Activated naive CD8-positive, alpha-beta T cell treated with anti-CD3 and anti-CD28 coated beads for 36 hours (primary cell): ENCODE measurements around the gene CABP5. TPM values are rescaled to one million over a fixed set of nuclear protein-coding genes. Genes with fewer than 3 reads are reported as not detected.
A peak's percentile ranks its signal among the peaks of the same experiment; 100 is the strongest.

Source experiments
- DNase-seq: peaks from one replicate; pipeline ENCODE4 v3.0.0; 2021
- H3K27ac Mint-ChIP-seq: one replicate; pipeline ENCODE4 v1.8.0; 2022; ENCODE audit warnings: mild to moderate bottlenecking, moderate library complexity, mixed read lengths
- H3K27me3 Mint-ChIP-seq: one replicate; pipeline ENCODE4 v1.8.0; 2022; ENCODE audit warnings: mild to moderate bottlenecking, mixed read lengths
- H3K36me3 Mint-ChIP-seq: one replicate; pipeline ENCODE4 v1.8.0; 2021; ENCODE audit warnings: mild to moderate bottlenecking, mixed read lengths
- H3K4me1 Mint-ChIP-seq: one replicate; pipeline ENCODE4 v1.8.0; 2021; ENCODE audit warnings: mixed read lengths
- H3K4me3 Mint-ChIP-seq: one replicate; pipeline ENCODE4 v1.8.0; 2022; ENCODE audit warnings: mild to moderate bottlenecking, moderate library complexity, mixed read lengths
- H3K9me3 Mint-ChIP-seq: one replicate; pipeline ENCODE4 v1.8.0; 2022; ENCODE audit warnings: mixed read lengths
- total RNA-seq, 2 experiments: library from RNA; stranded (reverse); gene quantifications; one replicate each; pipeline ENCODE4 v1.2.3, GENCODE V29; 2021

Gene CABP5
- total RNA-seq, 2 experiments from 2014 or later, result not detected

DNA sequence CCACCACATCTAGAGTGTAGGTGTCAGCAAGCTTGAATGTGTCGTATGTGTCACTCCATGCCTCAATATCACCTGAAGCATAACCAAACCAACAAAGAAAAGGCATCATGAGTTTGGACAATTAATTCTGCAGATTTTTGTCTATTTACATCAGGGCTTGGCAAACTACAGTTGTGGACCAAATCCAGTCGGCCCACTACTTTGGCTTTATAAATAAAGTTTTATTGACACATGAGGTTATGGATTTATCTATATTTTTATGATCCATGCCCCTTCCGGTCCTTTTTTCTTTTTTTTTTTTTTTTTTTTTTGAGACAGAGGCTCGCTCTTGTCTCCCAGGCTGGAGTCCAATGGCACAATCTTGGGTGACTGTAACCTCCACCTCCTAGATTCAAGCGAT is 9.2 kb upstream of the CABP5 start:
- H3K36me3 Mint-ChIP-seq, result no peaks in the 10 kb centered on the region
- DNase-seq, result no peak

DNA sequence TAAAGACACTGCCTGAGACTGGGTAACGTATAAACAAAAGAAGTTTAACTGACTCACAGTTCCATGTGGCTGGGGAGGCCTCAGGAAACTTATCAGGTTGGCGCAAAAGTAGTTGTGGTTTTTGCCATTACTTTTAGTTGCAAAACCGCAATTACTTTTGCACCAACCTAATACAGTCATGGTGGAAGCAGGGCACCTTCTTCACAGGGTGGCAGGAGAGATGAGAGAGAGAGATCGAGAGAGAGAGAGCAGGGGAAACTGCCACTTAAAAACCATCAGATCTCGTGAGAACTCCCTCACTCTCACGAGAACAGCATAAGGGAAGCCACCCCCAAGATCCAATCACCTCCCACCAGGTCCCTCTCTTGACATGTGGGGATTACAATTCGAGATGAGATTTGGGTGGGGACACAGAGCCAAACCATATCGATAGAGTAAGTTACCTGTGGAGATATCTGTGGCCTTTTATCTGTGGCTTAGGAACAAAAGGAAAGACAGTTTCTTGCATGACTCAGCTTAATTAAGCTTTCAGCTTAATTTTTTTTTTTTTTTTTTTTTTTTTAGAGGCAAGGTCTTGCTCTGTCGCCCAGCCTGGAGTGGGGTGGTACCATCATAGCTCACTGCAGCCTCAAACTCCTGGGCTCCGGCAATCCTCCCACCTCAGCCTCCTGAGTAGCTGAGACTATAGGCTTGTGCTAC is 7.6 kb upstream of the CABP5 start:
- Mint-ChIP-seq H3K36me3 (no peaks in the 10 kb centered on the region), H3K9me3 (peaks cover 2% of the 10 kb centered on the region), H3K27ac (no peak overlapping the region), H3K4me3 (no peak overlapping the region), H3K4me1 (no peaks in the 10 kb centered on the region), H3K27me3 (peaks cover 5% of the 10 kb centered on the region)
- DNase-seq, result no peak

More for the DNA sequence above, 9.2 kb upstream of the CABP5 start:
- Mint-ChIP-seq H3K9me3 (peaks cover 2% of the 10 kb centered on the region), H3K4me3 (no peak overlapping the region), H3K4me1 (no peaks in the 10 kb centered on the region), H3K27me3 (no peaks in the 10 kb centered on the region), H3K27ac (no peak overlapping the region)

- Mint-ChIP-seq H3K27ac (no peak overlapping the region), H3K4me1 (no peaks in the 10 kb centered on the region), H3K27me3 (peaks cover 41% of the 10 kb centered on the region), H3K9me3 (no peaks in the 10 kb centered on the region), H3K36me3 (no peaks in the 10 kb centered on the region), H3K4me3 (no peak overlapping the region)
- no peak for DNase-seq
Observed at GRCh38 chr19:48044561-48044960, 682 bp upstream of the CABP5 start.

- Mint-ChIP-seq H3K9me3 (no peaks in the 10 kb centered on the region), H3K4me3 (no peak overlapping the region), H3K36me3 (no peaks in the 10 kb centered on the region), H3K4me1 (no peaks in the 10 kb centered on the region), H3K27ac (no peak overlapping the region), H3K27me3 (peaks cover 41% of the 10 kb centered on the region)
- DNase-seq, result no peak
Observed at GRCh38 chr19:48041877-48042580, 1.9 kb downstream of the CABP5 start.

- no peak overlapping the region for H3K27ac Mint-ChIP-seq
- no peak overlapping the region for H3K4me3 Mint-ChIP-seq
- peaks cover 10% of the 10 kb centered on the region for H3K9me3 Mint-ChIP-seq
Observed at GRCh38 chr19:48036765-48037164, 7.1 kb downstream of the CABP5 start.

GRCh38 chr19:48033604-48034003 is 10.3 kb downstream of the CABP5 start:
- peaks cover 30% of the 10 kb centered on the region for H3K27me3 Mint-ChIP-seq
- no peak overlapping the region for H3K4me3 Mint-ChIP-seq
- DNase-seq, result no peak
- H3K36me3 Mint-ChIP-seq, result no peaks in the 10 kb centered on the region
- H3K27ac Mint-ChIP-seq, result no peak overlapping the region
- no peaks in the 10 kb centered on the region for H3K4me1 Mint-ChIP-seq
- H3K9me3 Mint-ChIP-seq, result peaks cover 10% of the 10 kb centered on the region

More at GRCh38 chr19:48036765-48037164, 7.1 kb downstream of the CABP5 start:
- Mint-ChIP-seq H3K27me3 (peaks cover 46% of the 10 kb centered on the region), H3K4me1 (no peaks in the 10 kb centered on the region), H3K36me3 (no peaks in the 10 kb centered on the region)
- no peak for DNase-seq

- Mint-ChIP-seq H3K9me3 (no peaks in the 10 kb centered on the region), H3K27ac (no peak overlapping the region), H3K4me3 (no peak overlapping the region), H3K27me3 (peaks cover 34% of the 10 kb centered on the region), H3K36me3 (no peaks in the 10 kb centered on the region), H3K4me1 (no peaks in the 10 kb centered on the region)
- DNase-seq, result no peak
Observed at GRCh38 chr19:48030073-48030472, 13.8 kb downstream of the CABP5 start.

- Mint-ChIP-seq H3K4me1 (no peaks in the 10 kb centered on the region), H3K9me3 (no peaks in the 10 kb centered on the region), H3K36me3 (no peaks in the 10 kb centered on the region), H3K27me3 (peaks cover 36% of the 10 kb centered on the region), H3K4me3 (no peak overlapping the region), H3K27ac (no peak overlapping the region)
- DNase-seq, result no peak
Observed at GRCh38 chr19:48029431-48029830, 14.4 kb downstream of the CABP5 start.

DNA sequence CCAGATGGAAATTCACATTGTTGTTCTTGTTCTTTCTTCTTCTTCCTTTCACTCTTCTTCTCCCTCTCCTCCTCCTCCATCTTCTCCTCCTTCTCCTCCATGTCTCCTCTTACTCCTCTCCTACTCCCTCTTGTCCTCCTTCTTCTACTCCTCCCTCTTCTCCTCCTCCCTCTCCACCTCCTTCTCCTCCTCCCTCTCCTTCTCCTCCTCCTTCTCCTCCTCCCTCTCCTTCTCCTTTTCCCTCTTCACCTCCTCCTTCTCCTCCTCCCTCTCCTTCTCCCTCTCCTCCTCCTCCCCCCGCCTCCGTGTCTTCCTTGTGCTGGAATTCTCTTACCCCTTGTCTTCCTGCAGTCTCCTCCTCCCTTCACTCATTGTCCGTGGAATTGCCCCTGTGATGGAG is 18.4 kb downstream of the CABP5 start:
- no peak overlapping the region for H3K27ac Mint-ChIP-seq
- H3K4me3 Mint-ChIP-seq, result no peak overlapping the region
- DNase-seq, result no peak
- H3K36me3 Mint-ChIP-seq, result no peaks in the 10 kb centered on the region
- peaks cover 42% of the 10 kb centered on the region for H3K27me3 Mint-ChIP-seq
- no peaks in the 10 kb centered on the region for H3K9me3 Mint-ChIP-seq
- H3K4me1 Mint-ChIP-seq, result no peaks in the 10 kb centered on the region

- Mint-ChIP-seq H3K36me3 (no peaks in the 10 kb centered on the region), H3K27ac (no peak overlapping the region), H3K27me3 (peaks cover 42% of the 10 kb centered on the region), H3K4me3 (no peak overlapping the region), H3K4me1 (no peaks in the 10 kb centered on the region), H3K9me3 (no peaks in the 10 kb centered on the region)
- no peak for DNase-seq
Observed at GRCh38 chr19:48023518-48023917, 20.4 kb downstream of the CABP5 start.

DNA sequence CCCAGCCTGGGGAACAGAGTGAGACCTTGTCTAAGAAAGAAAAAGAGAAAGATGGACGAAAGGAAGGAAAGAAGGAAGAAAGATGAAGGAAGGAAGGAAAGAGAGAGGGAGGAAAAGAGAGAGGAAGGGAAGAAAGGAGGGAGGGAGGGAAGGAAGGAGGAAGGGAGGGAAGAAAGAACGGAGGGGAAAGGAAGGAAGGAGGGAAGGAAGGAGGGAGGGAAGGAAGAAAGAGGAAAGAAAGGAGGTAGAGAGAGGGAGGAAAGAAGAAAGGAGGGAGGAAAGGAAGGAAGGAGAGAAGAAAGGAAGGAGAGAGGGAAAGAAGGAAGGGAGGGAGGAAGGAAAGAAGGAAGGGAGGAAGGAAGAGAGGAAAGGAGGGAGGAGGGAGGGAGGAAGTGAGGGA is 20.9 kb downstream of the CABP5 start:
- H3K4me1 Mint-ChIP-seq, result no peaks in the 10 kb centered on the region
- DNase-seq, result no peak
- H3K9me3 Mint-ChIP-seq, result no peaks in the 10 kb centered on the region
- H3K36me3 Mint-ChIP-seq, result no peaks in the 10 kb centered on the region
- H3K4me3 Mint-ChIP-seq, result no peak overlapping the region
- H3K27me3 Mint-ChIP-seq, result peaks cover 46% of the 10 kb centered on the region
- H3K27ac Mint-ChIP-seq, result no peak overlapping the region

DNA sequence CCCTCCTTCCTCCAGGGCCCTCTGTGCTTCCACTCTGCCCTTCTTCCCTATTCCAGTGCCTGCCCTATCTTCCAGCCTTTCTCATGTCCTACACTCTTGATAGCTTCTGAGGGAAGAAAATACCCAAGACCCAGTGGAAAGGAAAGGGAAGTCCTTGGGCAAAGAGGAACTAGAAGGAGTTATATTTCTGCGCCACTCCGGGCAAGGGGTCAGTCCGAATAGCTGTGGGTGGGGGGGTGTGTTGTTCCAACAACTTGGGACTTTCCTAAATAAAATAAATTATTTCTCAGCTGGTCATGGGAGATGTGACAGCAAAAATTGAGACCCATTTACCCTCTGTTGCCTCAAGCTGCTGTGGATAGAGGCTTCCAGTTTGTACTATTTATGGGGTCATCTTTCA is 23.2 kb downstream of the CABP5 start:
- Mint-ChIP-seq H3K4me1 (no peaks in the 10 kb centered on the region), H3K36me3 (no peaks in the 10 kb centered on the region), H3K27me3 (peaks cover 58% of the 10 kb centered on the region), H3K9me3 (no peaks in the 10 kb centered on the region), H3K4me3 (no peak overlapping the region), H3K27ac (no peak overlapping the region)
- DNase-seq, result no peak

- Mint-ChIP-seq H3K27ac (no peak overlapping the region), H3K4me3 (no peak overlapping the region), H3K36me3 (no peaks in the 10 kb centered on the region)
Observed at GRCh38 chr19:48010932-48011758, 32.7 kb downstream of the CABP5 start.

GRCh38 chr19:48006762-48007161 is 37.1 kb downstream of the CABP5 start:
- Mint-ChIP-seq H3K9me3 (no peaks in the 10 kb centered on the region), H3K27me3 (peaks cover 13% of the 10 kb centered on the region), H3K36me3 (no peaks in the 10 kb centered on the region), H3K4me3 (no peak overlapping the region), H3K27ac (no peak overlapping the region), H3K4me1 (no peaks in the 10 kb centered on the region)
- DNase-seq, result peak; percentile 4

More at GRCh38 chr19:48010932-48011758, 32.7 kb downstream of the CABP5 start:
- H3K9me3 Mint-ChIP-seq, result no peaks in the 10 kb centered on the region
- H3K27me3 Mint-ChIP-seq, result peaks cover 6% of the 10 kb centered on the region
- no peaks in the 10 kb centered on the region for H3K4me1 Mint-ChIP-seq
- DNase-seq, result no peak

DNA sequence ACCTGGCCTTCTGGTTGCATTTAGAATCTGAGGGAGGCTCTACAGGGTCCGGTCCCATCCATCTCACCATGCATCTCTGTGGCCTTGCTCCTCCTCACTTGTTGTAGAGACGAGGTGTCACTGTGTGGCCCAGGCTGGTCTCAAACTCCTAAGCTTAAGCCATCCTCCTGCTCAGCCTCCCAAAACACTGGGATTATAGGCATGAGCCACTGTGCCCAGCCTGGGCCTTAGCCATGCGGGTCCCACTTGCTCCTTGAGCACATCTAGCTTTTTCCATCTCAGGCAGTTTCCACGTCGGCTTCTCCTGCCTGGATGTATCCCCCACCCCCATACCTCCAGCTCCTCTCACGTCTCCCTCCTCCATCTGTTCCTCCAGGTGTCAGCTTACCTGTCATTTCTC is 39.6 kb downstream of the CABP5 start:
- Mint-ChIP-seq H3K27me3 (peaks cover 13% of the 10 kb centered on the region), H3K9me3 (no peaks in the 10 kb centered on the region), H3K27ac (no peak overlapping the region), H3K4me3 (no peak overlapping the region), H3K4me1 (no peaks in the 10 kb centered on the region), H3K36me3 (no peaks in the 10 kb centered on the region)
- no peak for DNase-seq
